GM13976 (cell line): ENCODE data around the gene CCL28.
"Not testable (repeated sequence)": the region's sequence is repeated elsewhere in the genome, so short reads cannot be mapped to it uniquely, and the experiment has no call there.

Experiments used
- DNase-seq: peaks from one replicate; pipeline ENCODE4 v3.0.0; 2012; ENCODE audit warnings: low spot score
- CTCF ChIP-seq: IDR thresholded peaks from 2 replicates; pipeline ENCODE4 v1.5.1; 2012; ENCODE audit warnings: borderline replicate concordance, mild to moderate bottlenecking; ENCODE audit not compliant: insufficient read depth; ENCODE audit errors: extremely low read depth, missing control alignments, control extremely low read depth
- in situ Hi-C: fragments of 300-500 bp; cut with MboI; formaldehyde crosslinking; loops from one replicate; pipeline ENCODE4 v1.12.0; 2022; ENCODE audit warnings: low sequenced_read_pairs, mixed read lengths, inconsistent platforms; ENCODE audit not compliant: unreplicated experiment

Gene CCL28

GRCh38 chr5:43369651-43370050, 42.5 kb downstream of the CCL28 start:
- no peak for DNase-seq
- in situ Hi-C loops, result no loop called here

GRCh38 chr5:43367909-43368669, 44.1 kb downstream of the CCL28 start:
- no peak for TF ChIP-seq CTCF
- in situ Hi-C loops, result no loop called here
- no peak for DNase-seq

More at GRCh38 chr5:43369651-43370050, 42.5 kb downstream of the CCL28 start:
- TF ChIP-seq CTCF, result no peak

- no peak for TF ChIP-seq CTCF
- in situ Hi-C loops, result no loop called here
- no peak for DNase-seq
Observed at GRCh38 chr5:43367453-43367852, 44.7 kb downstream of the CCL28 start.

- in situ Hi-C loops, DNase-seq: not testable (repeated sequence)
Observed at GRCh38 chr5:43366680-43367246, 45.4 kb downstream of the CCL28 start.

GRCh38 chr5:43365155-43365554, 47.0 kb downstream of the CCL28 start:
- DNase-seq, in situ Hi-C loops: not testable (repeated sequence)

- no peak for TF ChIP-seq CTCF
- in situ Hi-C loops, result no loop called here
Observed at GRCh38 chr5:43363445-43364152, 48.6 kb downstream of the CCL28 start.

GRCh38 chr5:43362725-43363435, 49.3 kb downstream of the CCL28 start:
- no peak for TF ChIP-seq CTCF
- DNase-seq, result no peak
- in situ Hi-C loops, result no loop called here

More at GRCh38 chr5:43363445-43364152, 48.6 kb downstream of the CCL28 start:
- DNase-seq, result no peak
